Testis (tissue), 3 donors: Measurements from ENCODE around the gene CADPS. TPM values are rescaled to one million over a fixed set of nuclear protein-coding genes. Genes with fewer than 3 reads are reported as not detected.

Experiments
- DNase-seq: peaks from one replicate; pipeline ENCODE4 v3.0.0-alpha.2; 2019
- H3K27ac ChIP-seq, 2 donors: fragments of 200-600 bp; sonication (generic); one replicate each; pipeline ENCODE4 v1.5.1; 2019
- H3K27me3 ChIP-seq: fragments of 200-600 bp; sonication (generic); one replicate; pipeline ENCODE4 v1.5.1; 2019
- H3K36me3 ChIP-seq: fragments of 200-600 bp; sonication (generic); one replicate; pipeline ENCODE4 v1.5.1; 2017; ENCODE audit warnings: low read depth; ENCODE audit errors: missing control alignments
- H3K4me1 ChIP-seq: fragments of 200-600 bp; sonication (generic); one replicate; pipeline ENCODE4 v1.5.1; 2019
- H3K4me3 ChIP-seq, 2 donors: fragments of 200-600 bp; sonication (generic); one replicate each; pipeline ENCODE4 v1.5.1; 2017 to 2019
- H3K9me3 ChIP-seq: fragments of 200-600 bp; sonication (generic); one replicate; pipeline ENCODE4 v1.5.1; 2017
- CTCF ChIP-seq, 3 experiments: fragments of 450-650 bp in 2 of 3; fragments of 200-600 bp in 1 of 3; sonication (generic) in 1 of 3; IDR thresholded peaks; one replicate each; pipeline ENCODE4 v1.5.1; 2016 to 2019; ENCODE audit warnings: antibody characterized with exemption in 3 of 3, mild to moderate bottlenecking in 2 of 3, moderate library complexity in 1 of 3
- POLR2A ChIP-seq: fragments of 450-650 bp; IDR thresholded peaks from one replicate; pipeline ENCODE4 v1.6.1; 2017; ENCODE audit warnings: antibody characterized with exemption, mild to moderate bottlenecking, moderate library complexity
- WGBS, 2 donors: methylation state at CpG; one replicate each; pipeline ENCODE4 v1.1.5; 2018; 5-methylcytosine and 5-hydroxymethylcytosine counted together
- intact Hi-C: fragments of 100-400 bp; cut with DNase I; formaldehyde crosslinking; loops from one replicate; pipeline ENCODE4 v1.15.1; 2023; ENCODE audit warnings: low total_unique reads
- polyA plus RNA-seq: library from polyadenylated mRNA; stranded (reverse); fragments of 350-450 nt; fragmentation: Illumina TruSeq; extraction: RNeasy Lipid Tissue Mini Kit (QIAGEN cat#74804); gene quantifications from one replicate; pipeline ENCODE4 v1.2.3, GENCODE V29; 2014; ENCODE audit warnings: low read depth, low replicate concordance; ENCODE audit not compliant: insufficient read depth
- total RNA-seq, 2 donors: library from RNA; depleted of rRNA; stranded (reverse); fragments of >200 nt; gene quantifications; one replicate each; pipeline ENCODE4 v1.2.3, GENCODE V29; 2016

CADPS gene
- total and polyA plus RNA-seq, 3 donors from 2014 or later: 8.6 to 56.4 (median 21.6) TPM

GRCh38 chr3:62367763-62368195, 507.4 kb downstream of the CADPS start:
- no peaks in the 10 kb centered on the region for H3K9me3 ChIP-seq
- no peaks in the 10 kb centered on the region for H3K36me3 ChIP-seq
- H3K27me3 ChIP-seq: no peaks in the 10 kb centered on the region
- 17 to 23% methylated on average over 18 to 25 of the region's 25 CpGs for WGBS, 2 donors
- TF ChIP-seq CTCF (IDR thresholded peaks at IDR 0.05) (no peak), POLR2A (no peak)
- peaks cover 11% of the 10 kb centered on the region for H3K4me1 ChIP-seq
- no peak overlapping the region for H3K27ac ChIP-seq
- DNase-seq: no peak
- H3K4me3 ChIP-seq: no peak overlapping the region
- intact Hi-C loops: no loop called here

GRCh38 chr3:62366126-62366484, 509.1 kb downstream of the CADPS start:
- WGBS, 2 donors: 41 to 48% methylated on average over 4 of the region's 4 CpGs
- no peaks in the 10 kb centered on the region for H3K27me3 ChIP-seq
- H3K36me3 ChIP-seq: no peaks in the 10 kb centered on the region

GRCh38 chr3:62365391-62366125, 509.7 kb downstream of the CADPS start:
- intact Hi-C loops: no loop called here
- 34 to 45% methylated on average over 15 to 16 of the region's 16 CpGs for WGBS, 2 donors
- no peak for TF ChIP-seq CTCF (IDR thresholded peaks at IDR 0.05)
- no peak for TF ChIP-seq POLR2A
- Histone ChIP-seq H3K4me1 (peaks cover 8% of the 10 kb centered on the region), H3K27ac (no peak overlapping the region), H3K4me3 (no peak overlapping the region), H3K9me3 (no peaks in the 10 kb centered on the region), H3K36me3 (no peaks in the 10 kb centered on the region), H3K27me3 (no peaks in the 10 kb centered on the region)
- DNase-seq: no peak

More at GRCh38 chr3:62366126-62366484, 509.1 kb downstream of the CADPS start:
- TF ChIP-seq POLR2A (no peak), CTCF (IDR thresholded peaks at IDR 0.05) (no peak)
- no peak for DNase-seq
- H3K27ac ChIP-seq: no peak overlapping the region
- intact Hi-C loops: no loop called here
- H3K9me3 ChIP-seq: no peaks in the 10 kb centered on the region
- H3K4me3 ChIP-seq: no peak overlapping the region
- peaks cover 8% of the 10 kb centered on the region for H3K4me1 ChIP-seq

- no peaks in the 10 kb centered on the region for H3K27me3 ChIP-seq
Observed at GRCh38 chr3:62364191-62364590, 511.0 kb downstream of the CADPS start.

More at GRCh38 chr3:62364191-62364590, 511.0 kb downstream of the CADPS start:
- DNase-seq: no peak
- no peak overlapping the region for H3K4me3 ChIP-seq
- H3K36me3 ChIP-seq: no peaks in the 10 kb centered on the region
- peaks cover 2% of the 10 kb centered on the region for H3K4me1 ChIP-seq
- intact Hi-C loops: no loop called here
- TF ChIP-seq CTCF (IDR thresholded peaks at IDR 0.05): no peak
- TF ChIP-seq POLR2A: no peak
- H3K27ac ChIP-seq: no peak overlapping the region
- H3K9me3 ChIP-seq: no peaks in the 10 kb centered on the region
